ENCODE measurements around the gene TAOK3.

The TAOK3 gene

GRCh38 chr12:118337194-118337838 lies 35.4 kb downstream of the TAOK3 start:
- TF ChIP-seq CTCF (IDR thresholded peaks at IDR 0.05; ENCODE audit: borderline replicate concordance, insufficient read depth, low read depth, low read length) = no peak
- H3K4me3 ChIP-seq (ENCODE audit: low read depth, low read length) = no peak overlapping the region

- no peak overlapping the region for H3K4me3 ChIP-seq (ENCODE audit: low read depth, low read length)
- TF ChIP-seq CTCF (IDR thresholded peaks at IDR 0.05; ENCODE audit: borderline replicate concordance, insufficient read depth, low read depth, low read length) = no peak
Measured at GRCh38 chr12:118336123-118336522, 36.6 kb downstream of the TAOK3 start.

- no peak for TF ChIP-seq CTCF (IDR thresholded peaks at IDR 0.05; ENCODE audit: borderline replicate concordance, insufficient read depth, low read depth, low read length)
- H3K4me3 ChIP-seq (ENCODE audit: low read depth, low read length) = no peak overlapping the region
Measured at GRCh38 chr12:118334939-118335567, 37.7 kb downstream of the TAOK3 start.

GRCh38 chr12:118334241-118334640 lies 38.5 kb downstream of the TAOK3 start:
- TF ChIP-seq CTCF (IDR thresholded peaks at IDR 0.05; ENCODE audit: borderline replicate concordance, insufficient read depth, low read depth, low read length) = no peak
- no peak overlapping the region for H3K4me3 ChIP-seq (ENCODE audit: low read depth, low read length)

- no peak for TF ChIP-seq CTCF (IDR thresholded peaks at IDR 0.05; ENCODE audit: borderline replicate concordance, insufficient read depth, low read depth, low read length)
- no peak overlapping the region for H3K4me3 ChIP-seq (ENCODE audit: low read depth, low read length)
Measured at GRCh38 chr12:118332511-118332910, 40.2 kb downstream of the TAOK3 start.

GRCh38 chr12:118330421-118331018 lies 42.2 kb downstream of the TAOK3 start:
- no peak overlapping the region for H3K4me3 ChIP-seq (ENCODE audit: low read depth, low read length)
- TF ChIP-seq CTCF (IDR thresholded peaks at IDR 0.05; ENCODE audit: borderline replicate concordance, insufficient read depth, low read depth, low read length) = no peak

All from GM12875 (cell line).